CD1c-positive myeloid dendritic cell (primary cell): ENCODE measurements around the gene THNSL1.

ENCODE experiments used
- DNase-seq: peaks from one replicate; pipeline ENCODE4 v3.0.0-alpha.2; 2016; ENCODE audit errors: extremely low spot score

The THNSL1 gene

DNA sequence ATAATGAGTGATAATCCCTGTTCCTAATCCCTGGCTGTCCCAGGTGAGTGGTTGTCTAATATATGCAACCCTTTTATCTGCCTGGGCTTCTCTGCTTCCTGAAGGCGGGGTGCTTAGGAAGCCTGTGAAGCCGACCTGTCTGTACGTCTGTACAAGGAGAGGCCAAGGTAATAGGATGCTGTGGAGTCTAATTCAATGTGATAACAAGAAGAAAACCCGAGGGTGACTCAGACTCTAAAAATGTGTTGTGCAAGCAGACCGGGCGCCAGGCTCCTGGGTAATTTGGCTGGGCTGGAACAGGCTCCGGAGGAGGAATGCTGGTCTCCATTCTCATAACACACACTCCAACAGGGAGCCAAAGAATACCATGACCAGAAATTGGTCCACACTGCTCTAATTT is 43.6 kb downstream of the THNSL1 start:
- no peak for DNase-seq

DNA sequence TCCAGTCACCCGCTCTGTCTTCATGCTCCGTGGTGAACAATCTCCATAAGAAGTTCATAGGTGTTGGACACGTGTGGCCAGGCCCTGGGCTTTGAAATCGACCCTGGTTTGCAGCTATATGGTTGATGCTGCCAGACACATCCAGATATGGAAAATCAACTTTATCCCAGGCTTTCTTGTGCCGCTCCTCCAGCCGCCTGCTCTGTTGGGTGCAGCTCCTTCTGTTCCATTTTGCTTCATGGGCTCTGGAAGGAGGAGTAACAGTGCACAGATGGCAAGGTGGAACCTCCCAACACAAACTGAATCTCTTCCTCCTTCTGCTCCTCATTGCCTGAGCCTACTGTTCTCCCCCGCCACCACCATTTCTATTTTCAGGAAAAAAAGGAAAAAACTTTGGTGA is 44.7 kb downstream of the THNSL1 start:
- DNase-seq, result no peak

GRCh38 chr10:25061711-25062449 is 45.5 kb downstream of the THNSL1 start:
- DNase-seq, result no peak

GRCh38 chr10:25063157-25063556 is 46.7 kb downstream of the THNSL1 start:
- DNase-seq, result no peak

- no peak for DNase-seq
These were observed 47.2 kb downstream of the THNSL1 start for GRCh38 chr10:25063644-25064043.

- no peak for DNase-seq
These were observed 48.0 kb downstream of the THNSL1 start for GRCh38 chr10:25064401-25064800.

DNA sequence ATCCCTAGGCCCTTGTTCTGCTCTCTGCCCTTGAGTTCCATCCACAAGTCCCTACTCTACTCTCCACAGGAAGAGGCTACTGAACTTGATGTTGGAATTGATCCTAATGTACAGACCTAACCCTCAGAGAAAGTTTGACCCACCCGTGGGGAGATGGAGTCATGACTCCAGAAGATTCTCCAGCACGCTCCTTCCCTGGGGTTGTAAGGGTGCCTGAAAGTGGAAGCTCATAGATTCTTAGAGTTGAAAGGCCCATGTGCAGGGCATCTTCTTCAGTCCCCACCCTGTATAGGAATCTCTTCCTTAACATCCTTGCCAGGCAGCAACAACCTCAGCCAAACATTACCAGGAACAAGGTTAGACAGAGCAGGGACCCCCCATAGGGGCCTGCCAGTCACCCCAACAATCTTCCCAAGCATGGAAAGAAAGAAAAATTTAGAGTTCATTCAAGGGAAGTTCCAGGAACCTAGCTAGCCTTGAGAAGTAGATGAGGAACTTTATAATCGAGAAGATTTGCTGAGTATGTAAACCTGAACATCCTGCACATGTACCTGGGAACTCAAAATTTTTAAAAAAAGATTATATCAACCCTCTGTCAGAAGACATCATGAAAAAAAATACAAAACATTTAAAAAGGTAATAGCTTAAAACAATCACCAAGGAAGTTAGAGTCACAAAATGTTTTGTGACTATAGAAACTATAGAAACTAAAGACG is 49.5 kb downstream of the THNSL1 start:
- no peak for DNase-seq

GRCh38 chr10:25068152-25069058 is 52.0 kb downstream of the THNSL1 start:
- no peak for DNase-seq

DNA sequence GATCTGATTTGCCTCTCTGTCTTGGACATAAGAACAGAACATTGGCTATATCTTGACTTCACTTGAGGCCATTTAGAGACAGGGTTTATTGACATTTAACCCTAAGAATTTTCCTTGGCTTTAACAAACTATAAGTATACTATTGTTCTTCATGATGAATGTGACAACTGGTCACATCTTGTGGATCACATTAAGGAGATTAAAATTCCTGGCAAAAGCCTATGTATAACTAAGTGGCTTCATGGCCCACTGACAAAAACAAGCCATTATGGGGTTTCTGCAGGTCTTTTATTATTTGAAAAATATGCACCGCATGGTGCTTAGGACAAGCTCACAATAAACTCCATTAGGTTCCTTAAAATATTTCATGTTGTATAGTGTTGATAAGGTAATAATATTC is 54.8 kb downstream of the THNSL1 start:
- DNase-seq, result no peak

DNA sequence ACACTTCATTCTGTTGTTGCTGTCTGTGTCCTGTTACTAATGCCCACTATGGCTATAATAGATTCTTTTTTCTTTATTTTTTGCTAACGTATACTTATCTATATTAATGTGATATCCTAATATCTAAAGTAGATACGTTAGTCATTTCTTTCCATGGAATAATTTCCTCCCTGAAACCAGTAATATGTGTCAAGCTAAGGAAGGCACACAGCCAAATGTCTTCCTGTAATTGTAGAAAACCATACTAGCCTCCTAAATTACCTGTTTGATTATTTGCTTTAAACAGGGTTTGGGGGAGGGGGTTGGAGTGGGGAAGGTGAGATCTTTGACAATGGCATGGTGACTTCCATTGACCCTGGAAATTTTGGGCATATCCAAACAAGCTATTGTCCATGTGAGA is 56.4 kb downstream of the THNSL1 start:
- no peak for DNase-seq

DNA sequence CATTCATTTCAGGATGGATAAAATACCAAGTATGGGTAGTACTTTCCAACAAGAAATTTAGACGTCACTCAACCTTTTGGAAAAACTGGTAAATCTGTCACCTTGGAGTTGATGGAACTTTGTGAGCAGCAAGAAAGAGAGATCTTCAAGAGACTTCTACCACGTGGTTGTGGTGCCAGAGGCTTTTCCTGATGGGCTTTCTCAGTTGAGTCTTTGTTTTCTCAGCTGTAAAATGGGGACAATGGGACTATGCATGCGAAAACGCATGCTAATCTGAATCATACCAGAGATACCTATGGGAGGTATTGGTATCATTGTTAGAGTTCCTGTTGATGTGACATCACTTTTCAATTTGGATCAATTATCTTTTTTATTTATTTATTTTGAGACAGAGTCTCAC is 59.4 kb downstream of the THNSL1 start:
- DNase-seq, result no peak
